Right ventricle myocardium inferior (tissue), 1 donor: ENCODE results near the gene TLNRD1. TPM values are rescaled to one million over a fixed set of nuclear protein-coding genes. Genes with fewer than 3 reads are reported as not detected.

ENCODE experiments used
- ATAC-seq: fragments of 200-7000 bp; cut with Tn5 transposase; one replicate; pipeline ENCODE4 v1.9.1; 2020; ENCODE audit warnings: mild to moderate bottlenecking, moderate library complexity
- DNase-seq: peaks from one replicate; pipeline ENCODE4 v3.0.0; 2021; ENCODE audit errors: missing footprints
- intact Hi-C: fragments of 100-400 bp; cut with DNase I; formaldehyde crosslinking; loops from one replicate; pipeline ENCODE4 v1.11.0; 2022
- microRNA-seq: library from miRNA; unstranded; fragments of <30 nt; microRNA quantifications from one replicate; pipeline ENCODE4 v1.2.0, GENCODE V29; 2020
- total RNA-seq: library from RNA; stranded (reverse); fragmentation: NEBNext Ultra II Directional; extraction: Animal tissue kit (Norgen Biotek cat#: 25700); gene quantifications from one replicate; pipeline ENCODE4 v1.2.1, GENCODE V29; 2021
- donor health status: DM: no; HTN: yes; CAD: no; lungs with severe emphysema.

Gene TLNRD1
- total RNA-seq, 1 donor from 2014 or later: 7.1 TPM

DNA sequence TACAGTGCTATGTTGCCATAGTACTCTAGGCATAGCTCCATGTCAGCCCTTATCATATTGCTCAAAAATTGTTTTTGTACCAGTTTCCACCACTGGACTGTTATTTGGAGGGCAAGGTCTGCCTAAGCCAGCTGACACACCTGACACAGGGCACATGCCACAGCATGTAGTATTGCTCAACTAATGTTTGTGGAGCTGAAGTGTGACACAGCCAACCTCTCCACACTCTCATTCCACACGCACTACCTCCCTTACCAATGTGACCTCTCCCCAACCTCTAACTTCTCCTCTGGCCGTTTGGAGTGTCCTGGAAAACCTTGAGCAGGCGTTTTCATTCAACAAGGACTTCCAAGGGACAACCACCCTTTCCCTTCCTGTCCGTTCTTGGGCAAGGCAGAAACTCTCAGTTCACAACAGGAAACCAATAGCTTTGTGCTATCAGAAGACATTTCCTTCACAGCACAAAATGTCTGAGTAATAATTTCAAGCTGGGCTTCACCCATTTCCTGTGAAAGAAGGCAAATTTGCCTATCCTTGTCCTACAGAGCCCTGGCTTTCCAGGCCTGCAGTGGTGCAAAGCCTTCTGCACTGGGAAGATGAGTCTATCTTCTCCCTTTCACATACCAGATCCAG, 38.4 kb downstream of the TLNRD1 start:
- intact Hi-C loops: no loop called here
- DNase-seq: no peak
- no peak for ATAC-seq

GRCh38 chr15:81040757-81041156, 40.0 kb downstream of the TLNRD1 start:
- DNase-seq: no peak
- intact Hi-C loops: no loop called here
- no peak for ATAC-seq

GRCh38 chr15:81043281-81043934, 42.7 kb downstream of the TLNRD1 start:
- no peak for ATAC-seq

GRCh38 chr15:81043935-81044575, 43.3 kb downstream of the TLNRD1 start:
- ATAC-seq (no peak), DNase-seq (no peak)
- intact Hi-C loops: no loop called here

More at GRCh38 chr15:81043281-81043934, 42.7 kb downstream of the TLNRD1 start:
- DNase-seq: no peak
- intact Hi-C loops: no loop called here

GRCh38 chr15:81046290-81046689, 45.6 kb downstream of the TLNRD1 start:
- intact Hi-C loops: no loop called here
- DNase-seq (no peak), ATAC-seq (no peak)

DNA sequence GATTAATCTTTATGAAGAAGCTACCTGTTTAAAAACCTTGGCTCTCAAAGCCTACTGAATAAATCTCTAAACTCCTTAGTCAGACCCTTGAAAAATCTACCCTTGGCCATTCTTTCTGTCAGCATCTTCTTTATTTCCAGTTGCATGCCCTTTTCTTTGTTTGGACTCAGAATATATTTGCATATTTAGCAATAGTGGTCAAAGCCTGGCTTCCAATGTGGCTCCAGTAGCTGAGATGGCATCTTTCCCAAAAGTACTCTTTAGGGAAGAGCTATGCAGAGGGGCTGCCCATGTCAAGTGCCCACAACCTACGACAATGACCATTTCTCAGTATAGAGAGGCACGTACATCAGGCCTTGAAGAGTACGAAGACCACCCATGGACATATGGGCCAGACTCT, 47.2 kb downstream of the TLNRD1 start:
- no peak for ATAC-seq
- intact Hi-C loops: no loop called here
- DNase-seq: no peak

GRCh38 chr15:81049835-81050234, 49.1 kb downstream of the TLNRD1 start:
- intact Hi-C loops: no loop called here
- DNase-seq: no peak
- no peak for ATAC-seq

DNA sequence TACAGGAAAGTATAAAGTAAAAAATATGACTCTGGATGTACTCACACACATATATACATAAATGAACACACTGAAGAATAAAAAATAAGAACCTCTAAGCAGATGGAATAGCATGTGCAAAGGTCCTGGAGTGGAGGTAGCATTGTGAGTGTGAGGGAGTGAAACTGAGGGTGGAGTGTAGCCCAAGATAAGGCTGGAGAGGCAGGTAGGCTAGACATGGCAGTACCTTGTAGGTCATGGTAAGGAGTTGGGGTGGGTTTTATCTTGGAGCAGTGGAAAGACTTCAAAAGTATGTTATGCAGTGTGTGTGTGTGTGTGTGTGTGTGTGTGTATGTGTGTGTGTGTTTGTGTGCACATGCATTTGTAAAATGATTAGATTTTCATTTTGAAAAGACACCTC, 49.5 kb downstream of the TLNRD1 start:
- intact Hi-C loops: no loop called here
- ATAC-seq: no peak
- DNase-seq: no peak

DNA sequence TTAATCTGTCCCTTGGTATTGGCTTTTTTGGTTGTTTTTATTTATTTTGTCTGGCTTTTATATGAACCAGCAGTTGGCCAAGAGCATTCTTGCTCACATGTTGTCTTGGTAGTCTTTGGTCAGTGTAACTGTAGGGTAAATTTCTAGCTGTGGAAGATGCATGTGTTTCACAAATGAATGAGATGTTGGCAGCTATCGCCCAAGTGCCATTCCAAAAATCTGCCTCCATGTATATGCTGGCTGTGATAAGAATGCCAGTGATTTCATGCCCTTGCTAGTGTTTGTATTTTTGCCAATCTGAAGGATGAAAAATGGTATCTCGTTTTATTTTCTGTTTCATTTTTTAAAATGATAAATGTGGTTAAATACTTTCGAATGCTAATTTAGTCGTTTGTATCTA, 50.1 kb downstream of the TLNRD1 start:
- intact Hi-C loops: no loop called here
- ATAC-seq (no peak), DNase-seq (no peak)

GRCh38 chr15:81052046-81052445, 51.3 kb downstream of the TLNRD1 start:
- DNase-seq (no peak), ATAC-seq (no peak)
- intact Hi-C loops: no loop called here

DNA sequence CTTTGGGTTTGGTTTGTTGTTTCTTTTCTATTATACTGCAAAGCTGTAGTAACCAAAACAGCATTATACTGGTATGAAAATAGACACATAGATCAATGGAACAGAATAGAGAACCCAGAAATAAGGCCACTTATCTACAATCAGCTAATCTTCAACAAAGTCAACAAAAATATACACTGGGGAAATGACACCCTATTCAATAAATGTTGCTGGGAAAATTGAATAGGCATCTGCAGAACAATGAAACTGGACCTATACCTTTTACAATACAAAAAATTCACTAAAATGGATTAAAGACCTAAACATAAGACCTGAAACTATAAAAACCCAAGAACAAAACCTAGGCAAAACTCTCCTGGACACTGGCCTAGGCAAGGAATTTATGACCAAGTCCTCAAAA, 52.9 kb downstream of the TLNRD1 start:
- intact Hi-C loops: no loop called here
- DNase-seq: no peak
- ATAC-seq: no peak

GRCh38 chr15:81054236-81054635, 53.5 kb downstream of the TLNRD1 start:
- DNase-seq (no peak), ATAC-seq (no peak)
- intact Hi-C loops: no loop called here

Small RNAs within 50 kb of the gene (microRNA-seq; reads per million reads assigned to microRNA genes)
- not detected for gene MIR4514

Other genes with a start within 250 kb of the TLNRD1 start
- gene CEMIP, start 221.6 kb upstream of the TLNRD1 start, total RNA-seq: 0.14 TPM
- 14.0 TPM for gene MESD, start 11.1 kb upstream of the TLNRD1 start, total RNA-seq
- 0.38 TPM for gene CFAP161, start 133.3 kb downstream of the TLNRD1 start, total RNA-seq
- 3.7 TPM for gene IL16, start 196.0 kb downstream of the TLNRD1 start, total RNA-seq